Heart left ventricle (tissue), 13 donors: Measurements from ENCODE around the gene ANKRD40CL.

ENCODE experiments used
- CTCF ChIP-seq, 12 donors: fragments of 200-600 bp; sonication (generic) in 4 of 12; IDR thresholded peaks; one replicate each; pipeline versions ENCODE4 v1.5.0 to v1.8.0; 2018 to 2022; ENCODE audit warnings: antibody characterized with exemption in 12 of 12, mild to moderate bottlenecking in 5 of 12
- POLR2A ChIP-seq, 2 donors: fragments of 450-650 bp; IDR thresholded peaks; one replicate each; pipeline ENCODE4 v1.6.1; 2017; ENCODE audit warnings: antibody characterized with exemption in 2 of 2, mild to moderate bottlenecking in 2 of 2, moderate library complexity in 2 of 2
- donor health status: ischemic (EF 13 %, LVEDD 7.1; RV severe dilation, severe dysfunction).
- donor health status: DM: no; HTN: yes; CAD: no.
- donor health status: DM: no; HTN: no; CAD: no.
- donor health status: ischemic (EF 25% LVEDD 6.9; RV normal size, moderate dysfunction).
- donor health status: ischemic (EF 25% LVEDD 5.7; RV mildly dilated, moderate dysfunction).
- donor health status: ischemic (EF 35%, LVEDD 5.7; RV mildly dilated, moderate dysfunction).
- donor health status: nonischemic (EF 11% LVEDD 7.7; RV severe dilation, severe dysfunction).
- donor health status: DM: yes; HTN: yes; CAD: no.
- donor health status: PGD.
- donor health status: ischemic (EF 29% LVEDD 5.4; RV normal size, mild dysfunction).
- donor health status: nonischemic (EF 23%, LVEDD 6.1; RV moderate dilation, normal function).

- no peak for TF ChIP-seq CTCF (IDR thresholded peaks at IDR 0.05)
- TF ChIP-seq POLR2A (IDR thresholded peaks at IDR 0.05), result no peak
These were observed 45.9 kb downstream of the ANKRD40CL start for GRCh38 chr17:50721194-50722010.
